ENCODE measurements around the gene ENTPD6. TPM values are rescaled to one million over a fixed set of nuclear protein-coding genes. Genes with fewer than 3 reads are reported as not detected.

The ENTPD6 gene
- total and polyA plus RNA-seq, 2 of the 4 experiments (the other 2 are of a cell fraction), result 61.1 to 98.6 TPM

GRCh38 chr20:25165128-25165527 is 30.4 kb upstream of the ENTPD6 start:
- Histone ChIP-seq H4K20me1 (ENCODE audit: insufficient read depth, low read length) (no peaks in the 10 kb centered on the region), H3K18ac (ENCODE audit: low read depth, low read length) (no peak overlapping the region), H4K5ac (ENCODE audit: low read depth, low read length) (no peak overlapping the region), H3K14ac (replicated peaks; ENCODE audit: low read depth, low read length) (no peak overlapping the region), H4K91ac (ENCODE audit: insufficient read depth, low read depth, low read length) (no peak overlapping the region), H3K9ac (ENCODE audit: low read depth, low read length) (no peak overlapping the region), H3K27me3 (ENCODE audit: control insufficient read depth, insufficient read depth, low read length) (peaks cover 3% of the 10 kb centered on the region; the same call in 1 of the 2 replicates), H2AK5ac (ENCODE audit: low read depth, low read length) (no peak overlapping the region), H3K27ac (ENCODE audit: insufficient read depth, low read length) (no peak overlapping the region), H3K79me1 (ENCODE audit: low read depth in 1 of 2, low read length in 2 of 2) (no peaks in the 10 kb centered on the region), H3K4me2 (ENCODE audit: low read depth, low read length) (no peak overlapping the region), H2BK20ac (ENCODE audit: low read depth, low read length) (no peak overlapping the region), H3K4ac (ENCODE audit: low read depth, low read length) (no peak overlapping the region), H2AK9ac (replicated peaks; ENCODE audit: low read depth, low read length, poor library complexity) (no peak overlapping the region), H3K36me3 (ENCODE audit: control insufficient read depth, insufficient read depth, low read length) (no peaks in the 10 kb centered on the region), H3K23ac (ENCODE audit: low read depth, low read length) (no peak overlapping the region), H2BK15ac (ENCODE audit: low read depth, low read length) (no peak overlapping the region), H4K8ac (ENCODE audit: low read depth in 2 of 2, low read length in 2 of 2) (no peak overlapping the region), H3K4me3 (ENCODE audit: insufficient read depth, low read depth, low read length) (no peak overlapping the region), H2BK120ac (ENCODE audit: low read depth, low read length) (no peak overlapping the region), H3K4me1 (ENCODE audit: control insufficient read depth, insufficient read depth, low read length) (no peaks in the 10 kb centered on the region), H2BK5ac (ENCODE audit: low read depth, low read length, poor library complexity, severe bottlenecking) (no peak overlapping the region), H3K9me3 (ENCODE audit: control insufficient read depth, insufficient read depth, low read length) (peaks cover 2% of the 10 kb centered on the region), H2AFZ (replicated peaks; ENCODE audit: low read length, poor library complexity) (no peak overlapping the region), H3K9me1 (ENCODE audit: insufficient read depth, low read length) (no peaks in the 10 kb centered on the region), H3K56ac (ENCODE audit: extremely low read depth, insufficient read depth, low read length) (no peak overlapping the region)
- intact Hi-C loops (cut with micrococcal nuclease), result no loop called here
- dilution Hi-C loops (cut with HindIII; ENCODE audit: low sequenced_read_pairs, unreplicated experiment), result no loop called here
- CTCF ChIA-PET, result no interaction called here
- in situ Hi-C loops (cut with MboI; ENCODE audit: low sequenced_read_pairs), result loop anchor here (25.0 kb wide), 1 partner anchor 822 kb away; no protein-coding TSS in a partner anchor
- DNase-seq (no peak), ATAC-seq (ENCODE audit: low read depth) (no peak)
- POLR2A ChIA-PET (ENCODE audit: unreplicated experiment), result no interaction called here
- no TSS peak for BruUV-seq (replicated peaks)
- TF ChIP-seq MAFK (IDR thresholded peaks at IDR 0.05; ENCODE audit: low read depth, low read length) (no peak), CEBPB (IDR thresholded peaks at IDR 0.05; ENCODE audit: low read depth, low read length) (no peak), BHLHE40 (IDR thresholded peaks at IDR 0.05; ENCODE audit: low read depth, low read length) (no peak), SMC3 (IDR thresholded peaks at IDR 0.05; ENCODE audit: low read depth, low read length) (no peak), NFE2L2 (IDR thresholded peaks at IDR 0.05; ENCODE audit: low read depth, low read length) (no peak), RCOR1 (IDR thresholded peaks at IDR 0.05; ENCODE audit: insufficient replicate concordance, low read length) (no peak), MXI1 (IDR thresholded peaks at IDR 0.05; ENCODE audit: borderline replicate concordance, low read depth, low read length) (no peak), FOS (IDR thresholded peaks at IDR 0.05; ENCODE audit: low read depth, low read length) (no peak), USF2 (IDR thresholded peaks at IDR 0.05; ENCODE audit: low read depth, low read length) (no peak), CHD1 (IDR thresholded peaks at IDR 0.05; ENCODE audit: low read depth, low read length) (no peak), MAZ (IDR thresholded peaks at IDR 0.05; ENCODE audit: borderline replicate concordance, low read depth, low read length) (no peak), RAD21 (IDR thresholded peaks at IDR 0.05; ENCODE audit: low read length) (no peak), CTCF (conservative IDR thresholded peaks at IDR 0.05; ENCODE audit: low read depth, low read length) (no peak), POLR2A (IDR thresholded peaks at IDR 0.05; ENCODE audit: low read depth, low read length) (no peak), ELK1 (IDR thresholded peaks at IDR 0.05; ENCODE audit: borderline replicate concordance, low read depth, low read length) (no peak)

All from IMR-90 (cell line).